NCI-H2029 treated with DMSO at 0.1 percent for 48 hours (cell line): ENCODE data around the gene ACVRL1.

ENCODE experiments used
- DNase-seq: peaks from one replicate; lab custom pipeline; 2025; lab: John Stamatoyannopoulos, UW

The ACVRL1 gene

GRCh38 chr12:51970904-51971646 is 63.8 kb downstream of the ACVRL1 start:
- DNase-seq, result no peak

GRCh38 chr12:51971679-51972421 is 64.5 kb downstream of the ACVRL1 start:
- DNase-seq, result no peak

DNA sequence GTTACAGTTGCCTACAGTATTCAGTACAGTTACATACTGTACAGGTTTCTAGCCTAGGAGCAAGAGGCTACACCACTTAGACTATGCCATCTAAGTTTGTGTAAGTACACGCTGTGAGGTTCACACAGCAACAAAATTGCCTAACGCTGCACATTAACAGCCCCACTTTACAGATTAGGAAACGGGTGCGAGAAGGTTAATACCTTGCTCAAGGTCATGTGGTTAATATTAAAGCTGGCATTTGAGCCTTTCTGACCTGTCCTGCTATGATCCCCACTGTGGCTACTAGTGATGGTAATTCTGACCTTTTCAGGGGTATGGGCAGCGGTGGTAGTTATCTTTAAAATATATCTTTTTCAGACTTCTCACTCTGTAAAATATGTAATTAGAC is 65.1 kb downstream of the ACVRL1 start:
- no peak for DNase-seq

DNA sequence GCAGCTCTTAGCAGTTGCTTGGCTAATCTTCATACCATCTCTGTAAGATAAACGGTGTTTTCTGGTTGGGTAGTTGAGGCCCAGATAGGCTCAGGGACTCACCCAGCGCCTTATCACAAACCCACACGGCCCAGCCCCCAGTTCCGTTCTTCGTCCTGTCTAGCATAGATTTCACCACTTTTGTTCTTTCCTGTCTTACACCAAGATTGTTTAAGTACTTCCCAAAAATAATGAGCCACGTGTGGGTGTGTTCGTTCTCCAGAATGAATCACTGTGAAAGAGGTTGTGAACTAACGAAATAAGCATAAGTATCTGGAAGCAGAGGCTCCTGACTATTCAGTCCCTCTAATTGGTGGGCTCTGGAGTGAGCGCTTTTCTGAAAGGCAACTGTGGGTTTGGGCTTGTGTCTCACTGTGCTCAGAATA is 65.6 kb downstream of the ACVRL1 start:
- DNase-seq, result no peak
